GM12878 (cell line): Measurements from ENCODE around the gene C1orf21. TPM values are rescaled to one million over a fixed set of nuclear protein-coding genes. Genes with fewer than 3 reads are reported as not detected.

Experiments
- ATAC-seq: fragments of 200-7000 bp; cut with Tn5 transposase; 3 replicates; pipeline ENCODE4 v1.9.1; 2020; ENCODE audit warnings: mild to moderate bottlenecking, moderate library complexity
- BruUV-seq: library from RNA; stranded (reverse); fragments of 400-500 nt; replicated peaks from 2 replicates; lab custom pipeline; 2021; lab: Mats Ljungman, UMichigan
- CTCF ChIA-PET: fragments of 300-600 bp; sonication (Branson Sonifier 250); formaldehyde crosslinking; extraction: SDS; loops from one replicate; lab custom pipeline; 2021; ENCODE audit warnings: inconsistent platforms; lab: Yijun Ruan, JAX
- POLR2A ChIA-PET: fragments of 350-600 bp; formaldehyde crosslinking; extraction: SDS; loops from one replicate; lab custom pipeline; 2021; ENCODE audit warnings: inconsistent platforms; lab: Charles Lee
- RAD21 ChIA-PET: fragments of 300-600 bp; sonication (Branson Sonifier 250); formaldehyde crosslinking; loops from one replicate; lab custom pipeline; 2023; ENCODE audit warnings: antibody characterized with exemption; ENCODE audit not compliant: unreplicated experiment; lab: Charles Lee
- SMC1A ChIA-PET: fragments of 300-600 bp; sonication (Branson Sonifier 250); formaldehyde crosslinking; loops from one replicate; lab custom pipeline; 2023; ENCODE audit not compliant: unreplicated experiment, uncharacterized antibody; lab: Charles Lee
- DNase-seq: peaks from one replicate; pipeline ENCODE4 v3.0.0-alpha.2; 2011; ENCODE audit warnings: low read depth, low spot score
- FAIRE-seq: peaks from 3 replicates; lab custom pipeline; 2011; peaks lifted over from hg19 to GRCh38; lab: Jason Lieb, UNC
- H2AFZ ChIP-seq: 2 replicates; pipeline ENCODE4 v1.6.0; 2011; ENCODE audit warnings: low read depth, low read length, control low read depth; ENCODE audit not compliant: control insufficient read depth
- H3K27ac ChIP-seq: 2 replicates; pipeline ENCODE4 v1.5.1; 2011; ENCODE audit warnings: control low read depth; ENCODE audit not compliant: control insufficient read depth, insufficient read depth
- H3K27me3 ChIP-seq, 2 experiments: replicated peaks in 1 of 2; 2 replicates each; pipeline versions ENCODE4 v1.6.0 to v1.6.1; 2011; ENCODE audit warnings: low read length in 1 of 2; ENCODE audit not compliant: control insufficient read depth in 2 of 2, insufficient read depth in 2 of 2
- H3K36me3 ChIP-seq, 2 experiments: 2 replicates each; pipeline ENCODE4 v1.5.1; 2011; ENCODE audit warnings: low read length in 1 of 2; ENCODE audit not compliant: control insufficient read depth in 2 of 2, insufficient read depth in 2 of 2
- H3K4me1 ChIP-seq: 2 replicates; pipeline ENCODE4 v1.6.1; 2011; ENCODE audit warnings: mild to moderate bottlenecking, low read length, moderate library complexity, mixed read lengths; ENCODE audit not compliant: control insufficient read depth, insufficient read depth
- H3K4me2 ChIP-seq: 2 replicates; pipeline ENCODE4 v1.6.0; 2011; ENCODE audit warnings: control low read depth; ENCODE audit not compliant: control insufficient read depth, insufficient read depth
- H3K4me3 ChIP-seq: fragments of 200-600 bp; sonication (generic); 2 replicates; pipeline ENCODE4 v1.5.1; 2016
- H3K79me2 ChIP-seq: 2 replicates; pipeline ENCODE4 v1.6.0; 2011; ENCODE audit warnings: low read length; ENCODE audit not compliant: control insufficient read depth, insufficient read depth
- H3K9ac ChIP-seq: 2 replicates; pipeline ENCODE4 v1.8.0; 2011; ENCODE audit warnings: low read length, control low read depth, mixed read lengths; ENCODE audit not compliant: control insufficient read depth, insufficient read depth
- H3K9me3 ChIP-seq: replicated peaks from 3 replicates; pipeline ENCODE4 v1.5.1; 2011; ENCODE audit warnings: mild to moderate bottlenecking, low read length; ENCODE audit not compliant: control insufficient read depth, insufficient read depth
- H4K20me1 ChIP-seq: 2 replicates; pipeline ENCODE4 v1.6.0; 2011; ENCODE audit not compliant: control insufficient read depth, insufficient read depth
- CHD4 ChIP-seq: fragments of 200-600 bp; sonication (generic); IDR thresholded peaks from 2 replicates; pipeline ENCODE4 v1.6.1; 2016; ENCODE audit warnings: mild to moderate bottlenecking
- NFXL1 ChIP-seq: fragments of 450-650 bp; IDR thresholded peaks from 2 replicates; pipeline ENCODE4 v1.6.1; 2017; ENCODE audit warnings: antibody characterized with exemption, mild to moderate bottlenecking, borderline replicate concordance
- PAX8 ChIP-seq: fragments of 450-650 bp; IDR thresholded peaks from 2 replicates; pipeline ENCODE4 v1.6.1; 2017; ENCODE audit warnings: mild to moderate bottlenecking, moderate library complexity
- PBX3 ChIP-seq: IDR thresholded peaks from 2 replicates; pipeline ENCODE4 v1.6.1; 2011; ENCODE audit warnings: mild to moderate bottlenecking, low read depth, low read length, moderate library complexity; ENCODE audit not compliant: insufficient replicate concordance
- POLR2AphosphoS5 ChIP-seq: IDR thresholded peaks from 2 replicates; pipeline ENCODE4 v1.6.1; 2011; ENCODE audit warnings: mild to moderate bottlenecking, low read length, inconsistent platforms
- RAD51 ChIP-seq: fragments of 450-650 bp; IDR thresholded peaks from 2 replicates; pipeline ENCODE4 v1.6.1; 2016; ENCODE audit warnings: moderate library complexity, mild to moderate bottlenecking, inconsistent platforms
- STAT3 ChIP-seq: IDR thresholded peaks from 2 replicates; pipeline ENCODE4 v1.6.1; 2011; ENCODE audit warnings: low read depth, low read length, improper control_type of control experiment
- ZNF207 ChIP-seq: fragments of 450-650 bp; IDR thresholded peaks from 2 replicates; pipeline ENCODE4 v1.6.1; 2014; ENCODE audit warnings: antibody characterized with exemption, mild to moderate bottlenecking, borderline replicate concordance
- WGBS: methylation state at CpG from one replicate; pipeline ENCODE4 v1.1.6; 2016; ENCODE audit warnings: low lambda C conversion rate; ENCODE audit not compliant: insufficient replicate concordance, insufficient coverage; ENCODE audit errors: missing lambda C conversion rate; 5-methylcytosine and 5-hydroxymethylcytosine counted together
- in situ Hi-C: fragments of 300-500 bp; cut with MboI; formaldehyde crosslinking; loops from 9 replicates; pipeline ENCODE4 v1.14.3; 2018; ENCODE audit warnings: mixed read lengths
- intact Hi-C: fragments of 100-400 bp; cut with micrococcal nuclease; formaldehyde crosslinking; loops from one replicate; pipeline ENCODE4 v1.14.2; 2022; ENCODE audit not compliant: unreplicated experiment
- polyA plus RNA-seq, 11 experiments: library from polyadenylated mRNA; depleted of rRNA in 4 of 11; unstranded in 6 of 11; stranded (reverse) in 5 of 11; fragments of >200 nt; fragmentation: Nextera tagmentation in 4 of 11; fragmentation: Illumina TruSeq in 1 of 11; extraction: Ambion mirVana in 4 of 11; extraction: Trizol in 1 of 11; gene quantifications; 1 replicate in 1 of 11; 2 replicates in 10 of 11; pipeline versions ENCODE4 v1.2.1 to v1.2.3, GENCODE V29; 2011 to 2016; ENCODE audit warnings: inconsistent platforms in 2 of 11, missing spikeins in 2 of 11, low read depth in 1 of 11
- total RNA-seq, 4 experiments: library from RNA; depleted of rRNA in 3 of 4; stranded (reverse); fragments of >200 nt in 3 of 4; fragmentation: Illumina TruSeq in 1 of 4; extraction: Trizol in 1 of 4; gene quantifications; 2 replicates each; pipeline versions ENCODE4 v1.2.1 to v1.2.3, GENCODE V29; 2013 to 2021

The C1orf21 gene
- total and polyA plus RNA-seq, 10 of the 15 experiments (the other 5 are each of a cell fraction or from before 2014, with no cell fraction given) = 0.03 to 1.6 (median 0.17) TPM; not detected in 3

- no peaks in the 10 kb centered on the region for H3K9me3 ChIP-seq
- ATAC-seq (no peak), FAIRE-seq (no peak), DNase-seq (no peak)
- H3K36me3 ChIP-seq = no peaks in the 10 kb centered on the region
- H4K20me1 ChIP-seq = no peaks in the 10 kb centered on the region
- ChIA-PET POLR2A (no interaction called here), CTCF (no interaction called here), SMC1A (no interaction called here), RAD21 (no interaction called here)
- no peak overlapping the region for H3K27ac ChIP-seq
- no peaks in the 10 kb centered on the region; a peak in 3 of 4 replicates for H3K27me3 ChIP-seq
- TF ChIP-seq RAD51 = no peak
- TF ChIP-seq NFXL1 = no peak
- no peak overlapping the region for H3K9ac ChIP-seq
- WGBS = 45% methylated on average over 7 of the region's 7 CpGs
- no peaks in the 10 kb centered on the region for H3K79me2 ChIP-seq
- in situ Hi-C loops = no loop called here
- intact Hi-C loops = no loop called here
- BruUV-seq = no TSS peak
- H2AFZ ChIP-seq = no peak overlapping the region
- no peak overlapping the region for H3K4me2 ChIP-seq
- H3K4me1 ChIP-seq = no peaks in the 10 kb centered on the region
- no peak overlapping the region for H3K4me3 ChIP-seq
These were observed 39.4 kb downstream of the C1orf21 start for GRCh38 chr1:184426278-184426674.

GRCh38 chr1:184427722-184428121 is 40.9 kb downstream of the C1orf21 start:
- no peak for ATAC-seq
- no TSS peak for BruUV-seq
- Histone ChIP-seq H3K9ac (no peak overlapping the region), H3K4me2 (no peak overlapping the region), H3K36me3 (no peaks in the 10 kb centered on the region), H3K9me3 (no peaks in the 10 kb centered on the region), H3K27me3 (no peaks in the 10 kb centered on the region; a peak in 3 of 4 replicates), H4K20me1 (no peaks in the 10 kb centered on the region), H3K4me1 (no peaks in the 10 kb centered on the region), H3K4me3 (no peak overlapping the region), H2AFZ (no peak overlapping the region), H3K27ac (no peak overlapping the region), H3K79me2 (no peaks in the 10 kb centered on the region)
- DNase-seq = no peak
- TF ChIP-seq PAX8 (no peak), STAT3 (no peak), PBX3 (no peak), POLR2AphosphoS5 (no peak), ZNF207 (no peak), CHD4 (no peak)
- intact Hi-C loops = no loop called here
- ChIA-PET RAD21 (no interaction called here), POLR2A (no interaction called here), CTCF (no interaction called here), SMC1A (no interaction called here)
- in situ Hi-C loops = no loop called here
- no peak for FAIRE-seq
- 0% methylated on average over 2 of the region's 2 CpGs for WGBS
